Measurements from ENCODE around the gene MCM7. TPM values are rescaled to one million over a fixed set of nuclear protein-coding genes. Genes with fewer than 3 reads are reported as not detected.

MCM7 gene
- total and polyA plus RNA-seq, 2 of the 13 experiments (the other 11 are each of a cell fraction or from before 2014, with no cell fraction given), result 84.5 to 214 TPM

DNA sequence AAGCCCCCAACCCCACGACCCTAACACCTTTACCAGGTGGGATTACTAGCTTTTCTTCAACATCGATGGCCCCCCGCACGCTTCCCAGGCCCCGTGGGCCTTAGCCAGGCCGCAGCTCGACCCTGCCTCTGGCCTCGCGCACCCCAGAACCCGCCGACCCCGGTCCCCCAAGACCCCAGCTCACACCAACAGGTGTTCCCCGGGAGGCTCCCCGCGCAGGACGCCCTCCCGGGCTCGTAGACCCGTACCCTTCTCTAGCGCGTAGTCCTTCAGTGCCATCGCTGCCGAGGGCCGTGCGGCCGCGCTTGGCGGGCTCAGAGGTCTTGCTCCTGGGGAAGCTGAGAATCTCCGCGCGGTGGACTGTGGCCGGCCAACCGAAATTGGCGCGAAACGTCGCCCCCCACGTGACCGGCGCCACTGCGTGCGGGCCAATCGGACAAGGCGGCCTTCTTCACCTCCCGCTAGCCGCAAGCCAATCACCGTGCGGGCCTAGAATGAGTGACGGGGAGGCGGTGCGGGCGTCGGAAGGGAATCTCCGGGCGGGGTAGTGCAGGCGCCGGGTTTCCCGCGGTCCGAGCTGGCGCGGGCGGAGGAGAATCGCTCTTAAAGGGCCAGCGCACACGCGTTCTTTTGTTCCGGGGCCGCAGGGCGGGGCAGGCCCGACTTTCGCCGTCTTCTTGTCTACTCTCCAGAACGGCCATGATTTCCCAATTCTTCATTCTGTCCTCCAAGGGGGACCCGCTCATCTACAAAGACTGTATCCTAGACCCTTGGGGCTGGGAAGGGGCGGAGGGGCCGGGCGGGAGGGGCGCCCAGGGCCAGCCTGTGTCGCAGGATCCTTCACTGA, at the start of gene MCM7, which contains the start of gene AP4M1 (continued):
- no peak for TF ChIP-seq ZKSCAN8 (CRISPR knock-in tag; IDR thresholded peaks at IDR 0.05; ENCODE audit: borderline replicate concordance)
- no peak; the same call in 1 of the 2 replicates for TF ChIP-seq SAFB2 (CRISPR knock-in tag; IDR thresholded peaks at IDR 0.05; ENCODE audit: borderline replicate concordance, low read depth)
- peak; percentile 65 for TF ChIP-seq ZNF337 (CRISPR knock-in tag; IDR thresholded peaks at IDR 0.05; ENCODE audit: borderline replicate concordance, low read depth)
- TF ChIP-seq ATM (IDR thresholded peaks at IDR 0.05; ENCODE audit: borderline replicate concordance), result no peak
- no peak for TF ChIP-seq ZNF17 (CRISPR knock-in tag; IDR thresholded peaks at IDR 0.05)
- TF ChIP-seq, protein P1, sequence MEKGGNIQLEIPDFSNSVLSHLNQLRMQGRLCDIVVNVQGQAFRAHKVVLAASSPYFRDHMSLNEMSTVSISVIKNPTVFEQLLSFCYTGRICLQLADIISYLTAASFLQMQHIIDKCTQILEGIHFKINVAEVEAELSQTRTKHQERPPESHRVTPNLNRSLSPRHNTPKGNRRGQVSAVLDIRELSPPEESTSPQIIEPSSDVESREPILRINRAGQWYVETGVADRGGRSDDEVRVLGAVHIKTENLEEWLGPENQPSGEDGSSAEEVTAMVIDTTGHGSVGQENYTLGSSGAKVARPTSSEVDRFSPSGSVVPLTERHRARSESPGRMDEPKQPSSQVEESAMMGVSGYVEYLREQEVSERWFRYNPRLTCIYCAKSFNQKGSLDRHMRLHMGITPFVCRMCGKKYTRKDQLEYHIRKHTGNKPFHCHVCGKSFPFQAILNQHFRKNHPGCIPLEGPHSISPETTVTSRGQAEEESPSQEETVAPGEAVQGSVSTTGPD (CRISPR knock-in tag; IDR thresholded peaks at IDR 0.05), result no peak
- peak; percentile 95 for TF ChIP-seq GMEB1 (CRISPR knock-in tag; IDR thresholded peaks at IDR 0.05; ENCODE audit: borderline replicate concordance)
- TF ChIP-seq, protein P2, sequence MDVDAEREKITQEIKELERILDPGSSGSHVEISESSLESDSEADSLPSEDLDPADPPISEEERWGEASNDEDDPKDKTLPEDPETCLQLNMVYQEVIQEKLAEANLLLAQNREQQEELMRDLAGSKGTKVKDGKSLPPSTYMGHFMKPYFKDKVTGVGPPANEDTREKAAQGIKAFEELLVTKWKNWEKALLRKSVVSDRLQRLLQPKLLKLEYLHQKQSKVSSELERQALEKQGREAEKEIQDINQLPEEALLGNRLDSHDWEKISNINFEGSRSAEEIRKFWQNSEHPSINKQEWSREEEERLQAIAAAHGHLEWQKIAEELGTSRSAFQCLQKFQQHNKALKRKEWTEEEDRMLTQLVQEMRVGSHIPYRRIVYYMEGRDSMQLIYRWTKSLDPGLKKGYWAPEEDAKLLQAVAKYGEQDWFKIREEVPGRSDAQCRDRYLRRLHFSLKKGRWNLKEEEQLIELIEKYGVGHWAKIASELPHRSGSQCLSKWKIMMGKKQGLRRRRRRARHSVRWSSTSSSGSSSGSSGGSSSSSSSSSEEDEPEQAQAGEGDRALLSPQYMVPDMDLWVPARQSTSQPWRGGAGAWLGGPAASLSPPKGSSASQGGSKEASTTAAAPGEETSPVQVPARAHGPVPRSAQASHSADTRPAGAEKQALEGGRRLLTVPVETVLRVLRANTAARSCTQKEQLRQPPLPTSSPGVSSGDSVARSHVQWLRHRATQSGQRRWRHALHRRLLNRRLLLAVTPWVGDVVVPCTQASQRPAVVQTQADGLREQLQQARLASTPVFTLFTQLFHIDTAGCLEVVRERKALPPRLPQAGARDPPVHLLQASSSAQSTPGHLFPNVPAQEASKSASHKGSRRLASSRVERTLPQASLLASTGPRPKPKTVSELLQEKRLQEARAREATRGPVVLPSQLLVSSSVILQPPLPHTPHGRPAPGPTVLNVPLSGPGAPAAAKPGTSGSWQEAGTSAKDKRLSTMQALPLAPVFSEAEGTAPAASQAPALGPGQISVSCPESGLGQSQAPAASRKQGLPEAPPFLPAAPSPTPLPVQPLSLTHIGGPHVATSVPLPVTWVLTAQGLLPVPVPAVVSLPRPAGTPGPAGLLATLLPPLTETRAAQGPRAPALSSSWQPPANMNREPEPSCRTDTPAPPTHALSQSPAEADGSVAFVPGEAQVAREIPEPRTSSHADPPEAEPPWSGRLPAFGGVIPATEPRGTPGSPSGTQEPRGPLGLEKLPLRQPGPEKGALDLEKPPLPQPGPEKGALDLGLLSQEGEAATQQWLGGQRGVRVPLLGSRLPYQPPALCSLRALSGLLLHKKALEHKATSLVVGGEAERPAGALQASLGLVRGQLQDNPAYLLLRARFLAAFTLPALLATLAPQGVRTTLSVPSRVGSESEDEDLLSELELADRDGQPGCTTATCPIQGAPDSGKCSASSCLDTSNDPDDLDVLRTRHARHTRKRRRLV (CRISPR knock-in tag; IDR thresholded peaks at IDR 0.05), result no peak
- TF ChIP-seq REPIN1 (CRISPR knock-in tag; IDR thresholded peaks at IDR 0.05; ENCODE audit: borderline replicate concordance, low read depth), result peak; percentile 70
- no peak for TF ChIP-seq ZNF709 (CRISPR knock-in tag; IDR thresholded peaks at IDR 0.05)
- peak; percentile 61 for TF ChIP-seq ZHX1 (CRISPR knock-in tag; IDR thresholded peaks at IDR 0.05; ENCODE audit: low read depth)
- peak; percentile 89; the same call in 1 of the 2 replicates for TF ChIP-seq MAZ (IDR thresholded peaks at IDR 0.05; ENCODE audit: borderline replicate concordance, low read depth, low read length)
- peak; percentile 80; the same call in 1 of the 2 replicates for TF ChIP-seq MAZ (CRISPR knock-in tag; IDR thresholded peaks at IDR 0.05; ENCODE audit: low read depth)
- TF ChIP-seq ZNF34 (CRISPR knock-in tag; IDR thresholded peaks at IDR 0.05; ENCODE audit: borderline replicate concordance), result 0 out of 2 replicates have a peak, but pooled peaks have one; percentile 18
- peak; percentile 56; the same call in 1 of the 2 replicates for TF ChIP-seq FOXK1 (CRISPR knock-in tag; IDR thresholded peaks at IDR 0.05; ENCODE audit: borderline replicate concordance, low read depth)
- TF ChIP-seq MIER2 (CRISPR knock-in tag; IDR thresholded peaks at IDR 0.05), result no peak
- no peak; the same call in 1 of the 2 replicates for TF ChIP-seq EED (CRISPR knock-in tag; IDR thresholded peaks at IDR 0.05)

All from HepG2 (cell line).